HEK293T (cell line): ENCODE measurements around the gene CAPN1.

Source experiments
- CTBP1 ChIP-seq: fragments of 450-650 bp; IDR thresholded peaks from 2 replicates; pipeline ENCODE4 v1.6.1; 2016; ENCODE audit warnings: borderline replicate concordance
- ELF4 ChIP-seq: fragments of 450-650 bp; IDR thresholded peaks from 2 replicates; pipeline ENCODE4 v1.6.1; 2017; ENCODE audit warnings: antibody characterized with exemption
- FOXK2 ChIP-seq: fragments of 450-650 bp; IDR thresholded peaks from 2 replicates; pipeline ENCODE4 v1.6.1; 2016; ENCODE audit warnings: mild to moderate bottlenecking
- LEF1 ChIP-seq: fragments of 450-650 bp; IDR thresholded peaks from 2 replicates; pipeline ENCODE4 v1.6.1; 2017; ENCODE audit warnings: mild to moderate bottlenecking, borderline replicate concordance

DNA sequence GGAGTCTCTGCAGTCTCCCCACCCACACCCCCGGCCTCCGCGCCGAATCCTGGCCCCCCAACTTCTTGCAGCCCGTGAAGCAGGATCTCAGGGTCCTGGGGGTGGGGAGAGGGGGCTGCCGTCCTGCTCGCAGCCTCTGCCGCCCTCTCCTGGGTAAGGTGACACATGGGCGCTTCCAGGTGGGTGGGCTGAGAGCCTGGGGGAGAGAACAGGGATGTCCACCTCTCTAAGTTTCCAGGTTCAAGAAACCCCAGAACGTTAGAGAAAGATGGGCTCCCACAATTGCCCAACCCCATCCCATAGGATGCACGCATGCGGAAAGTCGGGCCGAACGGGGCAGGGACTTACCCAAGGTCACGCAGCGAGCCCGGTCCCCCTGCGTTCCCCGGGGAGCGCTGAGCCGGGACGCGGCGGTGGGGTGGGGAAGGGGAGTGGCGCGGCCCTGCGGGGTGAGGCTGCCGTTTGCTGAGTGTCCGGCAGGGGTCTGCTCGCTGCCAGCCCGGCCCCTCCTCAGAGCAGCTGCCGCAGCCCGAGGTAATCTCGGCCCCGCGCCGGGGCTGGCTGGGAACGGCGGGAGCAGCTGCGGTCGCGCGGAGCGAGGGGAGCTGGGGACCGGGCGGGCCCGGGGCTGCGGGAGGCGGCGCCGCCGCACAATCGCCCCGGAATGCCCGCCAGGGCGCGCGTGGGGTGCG is 705 bp upstream of the CAPN1 start:
- TF ChIP-seq LEF1 (no peak), CTBP1 (no peak), FOXK2 (no peak), ELF4 (no peak)
